ENCODE results near the gene LEKR1.

The LEKR1 gene

DNA sequence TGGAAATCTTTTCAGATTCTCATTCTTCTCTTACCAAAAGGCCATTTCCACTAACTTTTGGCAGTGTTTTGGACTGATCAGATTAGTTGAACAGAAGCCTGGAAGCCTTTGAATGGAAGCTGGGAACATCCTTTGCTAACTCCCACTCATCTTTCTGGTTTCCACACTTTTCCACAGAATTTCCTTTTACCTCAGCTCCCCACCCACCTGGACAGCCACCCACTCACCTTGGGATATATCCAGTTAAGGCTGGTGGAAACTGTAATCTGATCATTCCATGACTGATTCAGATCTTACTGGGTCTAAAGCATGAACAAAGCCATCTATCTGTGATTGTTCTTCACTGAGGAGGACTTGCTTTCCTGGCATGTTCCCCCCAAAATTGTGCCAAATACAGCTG, 214.3 kb downstream of the LEKR1 start:
- H3K9me3 ChIP-seq (replicated peaks; ENCODE audit: insufficient read depth, low read length): no peaks in the 10 kb centered on the region
- no peaks in the 10 kb centered on the region for H3K9me2 ChIP-seq (replicated peaks; ENCODE audit: insufficient read depth, low read length)
- H3K79me2 ChIP-seq (ENCODE audit: low read length): no peaks in the 10 kb centered on the region
- H3K36me3 ChIP-seq (replicated peaks; ENCODE audit: insufficient read depth, low read length): no peaks in the 10 kb centered on the region
- no peak for DNase-seq
- H3K27me3 ChIP-seq (replicated peaks; ENCODE audit: insufficient read depth, low read length): no peaks in the 10 kb centered on the region
- H2AFZ ChIP-seq (ENCODE audit: low read length): no peak overlapping the region
- H3K4me3 ChIP-seq (ENCODE audit: low read length): no peak overlapping the region
- no peaks in the 10 kb centered on the region for H4K20me1 ChIP-seq (ENCODE audit: insufficient read depth, low read length)
- TF ChIP-seq EZH2phosphoT487 (IDR thresholded peaks at IDR 0.05; ENCODE audit: low read length): no peak
- no peak for TF ChIP-seq EZH2 (optimal IDR thresholded peaks at IDR 0.05; ENCODE audit: low read depth, low read length)
- TF ChIP-seq, protein P1, sequence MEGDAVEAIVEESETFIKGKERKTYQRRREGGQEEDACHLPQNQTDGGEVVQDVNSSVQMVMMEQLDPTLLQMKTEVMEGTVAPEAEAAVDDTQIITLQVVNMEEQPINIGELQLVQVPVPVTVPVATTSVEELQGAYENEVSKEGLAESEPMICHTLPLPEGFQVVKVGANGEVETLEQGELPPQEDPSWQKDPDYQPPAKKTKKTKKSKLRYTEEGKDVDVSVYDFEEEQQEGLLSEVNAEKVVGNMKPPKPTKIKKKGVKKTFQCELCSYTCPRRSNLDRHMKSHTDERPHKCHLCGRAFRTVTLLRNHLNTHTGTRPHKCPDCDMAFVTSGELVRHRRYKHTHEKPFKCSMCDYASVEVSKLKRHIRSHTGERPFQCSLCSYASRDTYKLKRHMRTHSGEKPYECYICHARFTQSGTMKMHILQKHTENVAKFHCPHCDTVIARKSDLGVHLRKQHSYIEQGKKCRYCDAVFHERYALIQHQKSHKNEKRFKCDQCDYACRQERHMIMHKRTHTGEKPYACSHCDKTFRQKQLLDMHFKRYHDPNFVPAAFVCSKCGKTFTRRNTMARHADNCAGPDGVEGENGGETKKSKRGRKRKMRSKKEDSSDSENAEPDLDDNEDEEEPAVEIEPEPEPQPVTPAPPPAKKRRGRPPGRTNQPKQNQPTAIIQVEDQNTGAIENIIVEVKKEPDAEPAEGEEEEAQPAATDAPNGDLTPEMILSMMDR (IDR thresholded peaks at IDR 0.05; ENCODE audit: low read length): no peak
- H3K9ac ChIP-seq (ENCODE audit: low read length): no peak overlapping the region
- no peaks in the 10 kb centered on the region for H3F3A ChIP-seq (ENCODE audit: insufficient read depth, low read length)
- H3K27ac ChIP-seq (ENCODE audit: low read length): no peak overlapping the region
- peaks cover 2% of the 10 kb centered on the region; the same call in 1 of the 2 replicates for H3K4me1 ChIP-seq (ENCODE audit: low read length)
- no peak overlapping the region for H3K4me2 ChIP-seq (ENCODE audit: low read depth, low read length)

GRCh38 chr3:157042226-157042625, 216.1 kb downstream of the LEKR1 start:
- Histone ChIP-seq H3K4me1 (ENCODE audit: low read length) (peaks cover 20% of the 10 kb centered on the region), H3K27me3 (replicated peaks; ENCODE audit: insufficient read depth, low read length) (no peaks in the 10 kb centered on the region), H3K27ac (ENCODE audit: low read length) (no peak overlapping the region), H3K4me2 (ENCODE audit: low read depth, low read length) (no peak overlapping the region), H3K79me2 (ENCODE audit: low read length) (no peaks in the 10 kb centered on the region), H2AFZ (ENCODE audit: low read length) (no peak overlapping the region), H3K9me3 (replicated peaks; ENCODE audit: insufficient read depth, low read length) (no peaks in the 10 kb centered on the region), H3K9ac (ENCODE audit: low read length) (no peak overlapping the region), H4K20me1 (ENCODE audit: insufficient read depth, low read length) (no peaks in the 10 kb centered on the region), H3K4me3 (ENCODE audit: low read length) (no peak overlapping the region), H3K36me3 (replicated peaks; ENCODE audit: insufficient read depth, low read length) (no peaks in the 10 kb centered on the region), H3K9me2 (replicated peaks; ENCODE audit: insufficient read depth, low read length) (no peaks in the 10 kb centered on the region), H3F3A (ENCODE audit: insufficient read depth, low read length) (peaks cover 9% of the 10 kb centered on the region; the same call in 1 of the 2 replicates)
- no peak for DNase-seq
- TF ChIP-seq, protein P1 (IDR thresholded peaks at IDR 0.05; ENCODE audit: low read length): no peak
- no peak for TF ChIP-seq EZH2phosphoT487 (IDR thresholded peaks at IDR 0.05; ENCODE audit: low read length)
- TF ChIP-seq EZH2 (optimal IDR thresholded peaks at IDR 0.05; ENCODE audit: low read depth, low read length): no peak

- peaks cover 9% of the 10 kb centered on the region; the same call in 1 of the 2 replicates for H3F3A ChIP-seq (ENCODE audit: insufficient read depth, low read length)
Observed at GRCh38 chr3:157043771-157044170, 217.6 kb downstream of the LEKR1 start.

More at GRCh38 chr3:157043771-157044170, 217.6 kb downstream of the LEKR1 start:
- Histone ChIP-seq H4K20me1 (ENCODE audit: insufficient read depth, low read length) (no peaks in the 10 kb centered on the region), H3K36me3 (replicated peaks; ENCODE audit: insufficient read depth, low read length) (no peaks in the 10 kb centered on the region), H3K4me3 (ENCODE audit: low read length) (no peak overlapping the region), H3K79me2 (ENCODE audit: low read length) (no peaks in the 10 kb centered on the region), H3K4me1 (ENCODE audit: low read length) (peaks cover 27% of the 10 kb centered on the region), H2AFZ (ENCODE audit: low read length) (no peak overlapping the region), H3K27ac (ENCODE audit: low read length) (no peak overlapping the region), H3K9me3 (replicated peaks; ENCODE audit: insufficient read depth, low read length) (no peaks in the 10 kb centered on the region), H3K4me2 (ENCODE audit: low read depth, low read length) (no peak overlapping the region), H3K9me2 (replicated peaks; ENCODE audit: insufficient read depth, low read length) (no peaks in the 10 kb centered on the region), H3K27me3 (replicated peaks; ENCODE audit: insufficient read depth, low read length) (no peaks in the 10 kb centered on the region), H3K9ac (ENCODE audit: low read length) (no peak overlapping the region)
- TF ChIP-seq EZH2 (optimal IDR thresholded peaks at IDR 0.05; ENCODE audit: low read depth, low read length) (no peak), EZH2phosphoT487 (IDR thresholded peaks at IDR 0.05; ENCODE audit: low read length) (no peak)
- TF ChIP-seq, protein P1 (IDR thresholded peaks at IDR 0.05; ENCODE audit: low read length): no peak
- DNase-seq: no peak
